Endothelial cell of umbilical vein (primary cell): Measurements from ENCODE around the gene PHC3. TPM values are rescaled to one million over a fixed set of nuclear protein-coding genes. Genes with fewer than 3 reads are reported as not detected.

Source experiments
- BruUV-seq: library from RNA; stranded (reverse); fragments of 400-500 nt; replicated peaks from 2 replicates; lab custom pipeline; 2021; lab: Mats Ljungman, UMichigan
- CTCF ChIA-PET: fragments of 300-600, 350-600 bp; sonication (Branson Sonifier 250); formaldehyde crosslinking; loops from one replicate; lab custom pipeline; 2021; ENCODE audit warnings: antibody characterized with exemption, inconsistent platforms; lab: Charles Lee
- POLR2A ChIA-PET: fragments of 300-600, 350-600 bp; sonication (Branson Sonifier 250); formaldehyde crosslinking; loops from one replicate; lab custom pipeline; 2021; ENCODE audit warnings: antibody characterized with exemption, inconsistent platforms; lab: Charles Lee
- DNase-seq: peaks from one replicate; pipeline ENCODE4 v3.0.0-alpha.2; 2011; ENCODE audit warnings: low read depth, low spot score
- FAIRE-seq: peaks from 2 replicates; lab custom pipeline; 2011; peaks lifted over from hg19 to GRCh38; lab: Jason Lieb, UNC
- H2AFZ ChIP-seq: 2 replicates; pipeline ENCODE4 v1.6.0; 2012; ENCODE audit warnings: low read depth, low read length, control low read depth, inconsistent platforms
- H3K27ac ChIP-seq: 2 replicates; pipeline ENCODE4 v1.5.1; 2011; ENCODE audit warnings: low read depth, mild to moderate bottlenecking, control low read depth, low read length, moderate library complexity; ENCODE audit not compliant: insufficient read depth
- H3K27me3 ChIP-seq, 2 experiments: 2 replicates each; pipeline versions ENCODE4 v1.6.0 to v1.6.1; 2011; ENCODE audit warnings: low read length in 2 of 2, mixed read lengths in 1 of 2; ENCODE audit not compliant: control insufficient read depth in 2 of 2, insufficient read depth in 2 of 2
- H3K36me3 ChIP-seq, 2 experiments: 2 replicates in 1 of 2; 3 replicates in 1 of 2; pipeline ENCODE4 v1.5.1; 2011; ENCODE audit warnings: low read length in 2 of 2, mild to moderate bottlenecking in 1 of 2, moderate library complexity in 1 of 2; ENCODE audit not compliant: control insufficient read depth in 2 of 2, insufficient read depth in 2 of 2; ENCODE audit errors: extremely low read depth in 1 of 2
- H3K4me1 ChIP-seq: 3 replicates; pipeline ENCODE4 v1.5.1; 2011; ENCODE audit warnings: mild to moderate bottlenecking, low read length; ENCODE audit not compliant: control insufficient read depth, insufficient read depth; ENCODE audit errors: extremely low read depth
- H3K4me2 ChIP-seq: 2 replicates; pipeline ENCODE4 v1.6.1; 2011; ENCODE audit warnings: low read length, control low read depth, mixed read lengths; ENCODE audit not compliant: insufficient read depth
- H3K4me3 ChIP-seq, 3 experiments: fragments of 200-600 bp in 1 of 3; sonication (generic), shearing (Covaris generic) in 1 of 3; replicated peaks in 1 of 3; 2 replicates each; pipeline ENCODE4 v1.5.1; 2011 to 2016; ENCODE audit warnings: control low read depth in 3 of 3, low read length in 3 of 3, mild to moderate bottlenecking in 2 of 3, inconsistent platforms in 1 of 3, low read depth in 1 of 3, moderate library complexity in 1 of 3; ENCODE audit not compliant: insufficient read depth in 1 of 3
- H3K79me2 ChIP-seq: 2 replicates; pipeline ENCODE4 v1.6.0; 2012; ENCODE audit warnings: low read length, inconsistent platforms; ENCODE audit not compliant: control insufficient read depth, insufficient read depth
- H3K9ac ChIP-seq: replicated peaks from 2 replicates; pipeline ENCODE3; 2011; ENCODE audit warnings: low read length, control low read depth; ENCODE audit not compliant: insufficient read depth; ENCODE audit errors: extremely low read depth
- H3K9me1 ChIP-seq: replicated peaks from 3 replicates; pipeline ENCODE4 v1.6.0; 2011; ENCODE audit warnings: mild to moderate bottlenecking, low read length; ENCODE audit not compliant: control insufficient read depth, insufficient read depth; ENCODE audit errors: extremely low read depth
- H3K9me3 ChIP-seq: replicated peaks from 2 replicates; pipeline ENCODE4 v1.5.1; 2012; ENCODE audit warnings: low read length, inconsistent platforms; ENCODE audit not compliant: control insufficient read depth, insufficient read depth
- H4K20me1 ChIP-seq: replicated peaks from 2 replicates; pipeline ENCODE3; 2011; ENCODE audit warnings: mild to moderate bottlenecking, low read length; ENCODE audit not compliant: control insufficient read depth, insufficient read depth; ENCODE audit errors: extremely low read depth
- EZH2 ChIP-seq: IDR thresholded peaks from 2 replicates; pipeline ENCODE4 v1.6.1; 2012; ENCODE audit warnings: borderline replicate concordance, low read depth, mild to moderate bottlenecking, moderate library complexity, low read length, inconsistent platforms; ENCODE audit not compliant: severe bottlenecking
- FOS ChIP-seq: IDR thresholded peaks from 2 replicates; pipeline ENCODE4 v1.6.1; 2011; ENCODE audit warnings: mild to moderate bottlenecking, low read length, moderate library complexity, borderline replicate concordance; ENCODE audit not compliant: insufficient read depth
- GATA2 ChIP-seq: IDR thresholded peaks from 2 replicates; pipeline ENCODE4 v1.7.0; 2011; ENCODE audit warnings: low read depth, mild to moderate bottlenecking, moderate library complexity, mixed read lengths, low read length; ENCODE audit not compliant: insufficient read length, insufficient read depth
- JUN ChIP-seq: IDR thresholded peaks from 2 replicates; pipeline ENCODE4 v1.6.1; 2011; ENCODE audit warnings: borderline replicate concordance, low read depth; ENCODE audit not compliant: insufficient read length, insufficient read depth
- POLR2A ChIP-seq: IDR thresholded peaks from 2 replicates; pipeline ENCODE4 v1.6.1; 2012; ENCODE audit warnings: low read depth, mild to moderate bottlenecking, control low read depth, low read length
- POLR2AphosphoS5 ChIP-seq: IDR thresholded peaks from 2 replicates; pipeline ENCODE4 v1.6.1; 2012; ENCODE audit warnings: low read depth, mild to moderate bottlenecking, control low read depth, low read length, moderate library complexity; ENCODE audit not compliant: insufficient read depth
- dilution Hi-C: fragments of 300-500 bp; cut with MboI; formaldehyde crosslinking; loops from one replicate; pipeline ENCODE4 v1.15.0; 2019; ENCODE audit warnings: low sequenced_read_pairs; ENCODE audit not compliant: extremely low pct_ligation_motif_present
- intact Hi-C: fragments of 100-400 bp; cut with micrococcal nuclease; formaldehyde crosslinking; loops from one replicate; pipeline ENCODE4 v1.10.0; 2022
- polyA plus RNA-seq, 4 experiments: library from polyadenylated mRNA; depleted of rRNA in 3 of 4; stranded (reverse) in 3 of 4; unstranded in 1 of 4; fragments of >200 nt; gene quantifications; 2 replicates each; pipeline versions ENCODE4 v1.2.1 to v1.2.3, GENCODE V29; 2011 to 2012; ENCODE audit warnings: missing spikeins in 1 of 4
- total RNA-seq: library from RNA; stranded (reverse); gene quantifications from 2 replicates; pipeline ENCODE4 v1.2.3, GENCODE V29; 2021
- TF ChIP-seq, protein P1 (sequence below), 2 donors: IDR thresholded peaks; 1 replicate in 1 of 2; 2 replicates in 1 of 2; pipeline ENCODE4 v1.5.1; 2011; ENCODE audit warnings: low read length in 2 of 2, mild to moderate bottlenecking in 2 of 2, moderate library complexity in 2 of 2, control low read depth in 1 of 2, inconsistent platforms in 1 of 2, low read depth in 1 of 2; ENCODE audit not compliant: insufficient read depth in 1 of 2; ENCODE audit errors: extremely low read depth in 1 of 2
- TF ChIP-seq, protein P2 (sequence below): IDR thresholded peaks from 2 replicates; pipeline ENCODE4 v1.6.1; 2011; ENCODE audit not compliant: insufficient read depth, insufficient read length

PHC3 gene
- total and polyA plus RNA-seq, 2 donors (not counting 3 experiments of a cell fraction or from before 2014, with no cell fraction given), result 35.7 to 45.8 TPM

DNA sequence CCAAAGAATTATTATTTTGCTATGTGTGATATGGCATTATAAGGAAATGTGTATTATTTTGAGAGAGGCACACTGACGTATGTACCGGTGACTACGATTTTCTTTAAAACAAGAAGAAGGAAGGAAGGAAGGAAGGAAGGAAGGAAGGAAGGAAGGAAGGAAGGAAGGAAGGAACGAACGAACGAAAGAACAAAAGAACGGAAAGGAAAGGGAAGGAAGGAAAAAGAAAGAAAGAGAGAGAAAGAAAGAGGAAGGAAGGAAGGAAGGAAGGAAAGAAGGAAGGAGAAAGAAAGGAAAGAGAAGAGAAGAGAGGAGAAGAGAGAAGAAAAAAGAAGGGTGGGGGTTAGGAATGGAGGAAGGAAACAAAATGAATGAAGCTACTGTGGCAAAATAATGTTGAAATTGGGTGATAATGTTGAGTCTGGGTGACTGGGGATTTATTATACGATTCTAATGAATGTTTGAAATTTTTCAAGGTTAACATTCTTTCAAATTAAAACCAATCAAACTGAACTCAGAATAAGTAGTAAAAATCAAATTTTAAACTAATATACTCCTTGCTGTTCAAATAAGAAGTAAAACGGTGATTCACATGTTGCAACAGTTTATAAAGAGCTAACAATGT is 70.3 kb downstream of the PHC3 start:
- no peak overlapping the region for H3K4me2 ChIP-seq
- H3K9ac ChIP-seq, result no peak overlapping the region
- H4K20me1 ChIP-seq, result no peaks in the 10 kb centered on the region
- no peaks in the 10 kb centered on the region for H3K9me3 ChIP-seq
- peaks cover 3% of the 10 kb centered on the region for H3K79me2 ChIP-seq
- DNase-seq, result no peak
- no peak overlapping the region for H3K4me3 ChIP-seq
- H3K27me3 ChIP-seq, result no peaks in the 10 kb centered on the region
- no peak overlapping the region for H2AFZ ChIP-seq
- ChIA-PET POLR2A (no interaction called here), CTCF (no interaction called here)
- H3K4me1 ChIP-seq, result peaks cover 10% of the 10 kb centered on the region
- no peak for FAIRE-seq
- no peak for TF ChIP-seq GATA2
- TF ChIP-seq POLR2A, result no peak
- no peak for TF ChIP-seq POLR2AphosphoS5
- TF ChIP-seq, protein P1, sequence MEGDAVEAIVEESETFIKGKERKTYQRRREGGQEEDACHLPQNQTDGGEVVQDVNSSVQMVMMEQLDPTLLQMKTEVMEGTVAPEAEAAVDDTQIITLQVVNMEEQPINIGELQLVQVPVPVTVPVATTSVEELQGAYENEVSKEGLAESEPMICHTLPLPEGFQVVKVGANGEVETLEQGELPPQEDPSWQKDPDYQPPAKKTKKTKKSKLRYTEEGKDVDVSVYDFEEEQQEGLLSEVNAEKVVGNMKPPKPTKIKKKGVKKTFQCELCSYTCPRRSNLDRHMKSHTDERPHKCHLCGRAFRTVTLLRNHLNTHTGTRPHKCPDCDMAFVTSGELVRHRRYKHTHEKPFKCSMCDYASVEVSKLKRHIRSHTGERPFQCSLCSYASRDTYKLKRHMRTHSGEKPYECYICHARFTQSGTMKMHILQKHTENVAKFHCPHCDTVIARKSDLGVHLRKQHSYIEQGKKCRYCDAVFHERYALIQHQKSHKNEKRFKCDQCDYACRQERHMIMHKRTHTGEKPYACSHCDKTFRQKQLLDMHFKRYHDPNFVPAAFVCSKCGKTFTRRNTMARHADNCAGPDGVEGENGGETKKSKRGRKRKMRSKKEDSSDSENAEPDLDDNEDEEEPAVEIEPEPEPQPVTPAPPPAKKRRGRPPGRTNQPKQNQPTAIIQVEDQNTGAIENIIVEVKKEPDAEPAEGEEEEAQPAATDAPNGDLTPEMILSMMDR (IDR thresholded peaks at IDR 0.05; ENCODE audit: extremely low read depth in 1 of 2, insufficient read depth in 1 of 2, low read depth in 1 of 2, low read length in 2 of 2), result no peak
- no peak for TF ChIP-seq JUN
- TF ChIP-seq FOS, result no peak
- TF ChIP-seq, protein P2, sequence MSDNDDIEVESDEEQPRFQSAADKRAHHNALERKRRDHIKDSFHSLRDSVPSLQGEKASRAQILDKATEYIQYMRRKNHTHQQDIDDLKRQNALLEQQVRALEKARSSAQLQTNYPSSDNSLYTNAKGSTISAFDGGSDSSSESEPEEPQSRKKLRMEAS, result no peak
- TF ChIP-seq EZH2, result no peak
- intact Hi-C loops, result no loop called here
- no TSS peak for BruUV-seq
- dilution Hi-C loops, result no loop called here
- H3K36me3 ChIP-seq, result peaks cover 0 to 15% of the 10 kb centered on the region in 2 experiments
- no peak overlapping the region for H3K27ac ChIP-seq
- H3K9me1 ChIP-seq, result no peaks in the 10 kb centered on the region
